Ectodermal cell (in vitro differentiated cells): ENCODE measurements around the gene FEZ2.
A peak's percentile ranks its signal among the peaks of the same experiment; 100 is the strongest.

Experiments
- H3K27ac ChIP-seq: 2 replicates; pipeline ENCODE4 v1.7.0; 2013; ENCODE audit warnings: mild to moderate bottlenecking, low read depth, low read length; ENCODE audit not compliant: insufficient read depth, poor library complexity, severe bottlenecking
- H3K27me3 ChIP-seq: 2 replicates; pipeline ENCODE4 v1.7.0; 2013; ENCODE audit warnings: mild to moderate bottlenecking, low read length; ENCODE audit not compliant: insufficient read depth, control insufficient read depth, poor library complexity, severe bottlenecking
- H3K36me3 ChIP-seq: one replicate; pipeline ENCODE4 v1.7.0; 2013; ENCODE audit warnings: low read length; ENCODE audit not compliant: control insufficient read depth, insufficient read depth
- H3K4me1 ChIP-seq: one replicate; pipeline ENCODE4 v1.7.0; 2013; ENCODE audit warnings: low read length; ENCODE audit not compliant: control insufficient read depth, insufficient read depth
- H3K4me3 ChIP-seq: 2 replicates; pipeline ENCODE4 v1.7.0; 2013; ENCODE audit warnings: low read depth, low read length, control low read depth; ENCODE audit not compliant: insufficient read depth
- H3K9me3 ChIP-seq: 2 replicates; pipeline ENCODE4 v1.7.0; 2013; ENCODE audit warnings: mild to moderate bottlenecking, low read length, moderate library complexity; ENCODE audit not compliant: control insufficient read depth
- WGBS, 2 experiments: methylation state at CpG; one replicate each; pipeline ENCODE4 v1.1.7; 2013; ENCODE audit warnings: missing lambda C conversion rate in 2 of 2; 5-methylcytosine and 5-hydroxymethylcytosine counted together

Gene FEZ2

GRCh38 chr2:36589230-36589630, 8.7 kb downstream of the FEZ2 start:
- WGBS, 2 experiments: 90 to 100% methylated on average over 2 of the region's 2 CpGs
- Histone ChIP-seq H3K9me3 (no peaks in the 10 kb centered on the region), H3K27me3 (no peaks in the 10 kb centered on the region), H3K27ac (no peak overlapping the region), H3K4me3 (no peak overlapping the region), H3K36me3 (peaks cover 2% of the 10 kb centered on the region), H3K4me1 (no peaks in the 10 kb centered on the region)

DNA sequence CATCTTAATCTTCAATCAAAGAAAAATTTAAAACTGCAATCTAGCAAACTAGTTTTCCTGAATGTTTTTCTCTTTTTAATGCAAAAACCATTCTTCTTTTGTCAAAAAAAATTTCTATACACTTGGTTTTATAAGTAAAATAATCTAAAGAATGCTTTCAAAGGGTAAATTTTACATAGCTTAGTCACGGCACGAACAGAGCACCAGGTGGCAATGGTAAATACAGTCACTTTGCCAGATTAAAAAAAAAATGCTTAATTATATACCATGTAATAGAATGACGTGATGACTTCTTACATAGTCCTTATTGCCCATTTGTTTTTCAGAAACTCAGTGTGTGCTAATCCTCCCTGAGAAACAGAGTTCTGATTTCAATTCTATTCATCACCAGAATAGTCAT, 10.4 kb downstream of the FEZ2 start:
- Histone ChIP-seq H3K27ac (no peak overlapping the region), H3K4me1 (no peaks in the 10 kb centered on the region), H3K27me3 (no peaks in the 10 kb centered on the region), H3K4me3 (no peak overlapping the region), H3K9me3 (no peaks in the 10 kb centered on the region), H3K36me3 (peaks cover 16% of the 10 kb centered on the region)
- 93 to 100% methylated on average over 1 to 2 of the region's 3 CpGs for WGBS, 2 experiments

DNA sequence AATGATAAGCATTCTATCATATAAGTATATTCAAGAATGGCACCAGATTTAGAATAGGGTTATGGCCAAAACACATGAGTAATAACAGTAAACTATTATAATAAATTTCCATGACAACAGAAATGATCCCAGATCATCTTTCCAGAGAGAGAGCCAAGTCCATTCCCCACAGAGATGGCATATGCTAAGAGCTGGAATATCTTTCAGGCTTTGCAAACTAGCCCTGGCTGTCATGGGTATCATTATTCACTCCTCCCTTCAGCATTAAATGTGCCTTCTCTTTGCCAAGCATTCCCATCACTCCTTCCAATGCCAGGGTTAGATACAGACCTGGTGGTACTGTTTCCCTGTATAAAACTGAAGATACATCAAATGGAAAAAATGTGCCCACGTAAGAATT, 10.9 kb downstream of the FEZ2 start:
- Histone ChIP-seq H3K27me3 (no peaks in the 10 kb centered on the region), H3K4me3 (no peak overlapping the region), H3K27ac (no peak overlapping the region), H3K4me1 (no peaks in the 10 kb centered on the region), H3K36me3 (peaks cover 17% of the 10 kb centered on the region), H3K9me3 (no peaks in the 10 kb centered on the region)
- WGBS, 2 experiments: 96 to 100% methylated on average over 1 of the region's 1 CpG

- Histone ChIP-seq H3K36me3 (peaks cover 17% of the 10 kb centered on the region), H3K27ac (no peak overlapping the region), H3K4me1 (no peaks in the 10 kb centered on the region), H3K9me3 (no peaks in the 10 kb centered on the region), H3K27me3 (no peaks in the 10 kb centered on the region), H3K4me3 (no peak overlapping the region)
- 95 to 99% methylated on average over 6 of the region's 6 CpGs for WGBS, 2 experiments
Measured at GRCh38 chr2:36586672-36587071, 11.3 kb downstream of the FEZ2 start.

- peaks cover 27% of the 10 kb centered on the region for H3K36me3 ChIP-seq
- no peaks in the 10 kb centered on the region for H3K27me3 ChIP-seq
Measured at GRCh38 chr2:36584148-36584794, 13.7 kb downstream of the FEZ2 start.

GRCh38 chr2:36582951-36583350, 15.0 kb downstream of the FEZ2 start:
- Histone ChIP-seq H3K4me1 (no peaks in the 10 kb centered on the region), H3K27ac (no peak overlapping the region), H3K27me3 (no peaks in the 10 kb centered on the region), H3K9me3 (no peaks in the 10 kb centered on the region), H3K36me3 (peaks cover 36% of the 10 kb centered on the region), H3K4me3 (no peak overlapping the region)
- 92% methylated on average over 3 of the region's 3 CpGs for WGBS, 2 experiments

More at GRCh38 chr2:36584148-36584794, 13.7 kb downstream of the FEZ2 start:
- Histone ChIP-seq H3K4me1 (no peaks in the 10 kb centered on the region), H3K27ac (peak overlapping the region; percentile 23), H3K9me3 (no peaks in the 10 kb centered on the region), H3K4me3 (no peak overlapping the region)
- WGBS, 2 experiments: 100% methylated on average over 1 of the region's 1 CpG

DNA sequence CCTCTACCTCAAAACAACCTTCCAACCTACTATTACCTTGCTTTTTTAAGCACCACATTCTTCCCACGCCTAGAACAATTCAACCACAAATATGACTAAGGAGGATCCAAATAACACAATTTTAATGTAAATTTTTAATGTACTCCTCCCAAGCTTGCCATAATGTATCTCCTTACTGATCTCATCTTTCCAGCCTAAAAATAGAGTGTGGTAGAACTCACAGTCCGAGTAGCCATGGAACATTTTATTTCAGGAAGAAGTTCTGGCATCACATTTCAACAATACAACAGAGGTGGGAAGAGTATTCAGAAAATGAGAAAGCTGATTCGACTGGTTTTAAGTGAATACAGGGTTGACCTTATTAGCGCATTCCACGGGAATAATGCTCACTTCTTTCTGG, 15.4 kb downstream of the FEZ2 start:
- peaks cover 41% of the 10 kb centered on the region for H3K36me3 ChIP-seq
- no peak overlapping the region for H3K27ac ChIP-seq
- no peaks in the 10 kb centered on the region for H3K9me3 ChIP-seq
- H3K27me3 ChIP-seq: no peaks in the 10 kb centered on the region
- H3K4me3 ChIP-seq: no peak overlapping the region
- 92 to 94% methylated on average over 5 of the region's 5 CpGs for WGBS, 2 experiments
- no peaks in the 10 kb centered on the region for H3K4me1 ChIP-seq

- Histone ChIP-seq H3K36me3 (peaks cover 46% of the 10 kb centered on the region), H3K27ac (no peak overlapping the region), H3K27me3 (no peaks in the 10 kb centered on the region), H3K9me3 (no peaks in the 10 kb centered on the region), H3K4me3 (no peak overlapping the region), H3K4me1 (no peaks in the 10 kb centered on the region)
Measured at GRCh38 chr2:36579297-36579664, 18.7 kb downstream of the FEZ2 start.

DNA sequence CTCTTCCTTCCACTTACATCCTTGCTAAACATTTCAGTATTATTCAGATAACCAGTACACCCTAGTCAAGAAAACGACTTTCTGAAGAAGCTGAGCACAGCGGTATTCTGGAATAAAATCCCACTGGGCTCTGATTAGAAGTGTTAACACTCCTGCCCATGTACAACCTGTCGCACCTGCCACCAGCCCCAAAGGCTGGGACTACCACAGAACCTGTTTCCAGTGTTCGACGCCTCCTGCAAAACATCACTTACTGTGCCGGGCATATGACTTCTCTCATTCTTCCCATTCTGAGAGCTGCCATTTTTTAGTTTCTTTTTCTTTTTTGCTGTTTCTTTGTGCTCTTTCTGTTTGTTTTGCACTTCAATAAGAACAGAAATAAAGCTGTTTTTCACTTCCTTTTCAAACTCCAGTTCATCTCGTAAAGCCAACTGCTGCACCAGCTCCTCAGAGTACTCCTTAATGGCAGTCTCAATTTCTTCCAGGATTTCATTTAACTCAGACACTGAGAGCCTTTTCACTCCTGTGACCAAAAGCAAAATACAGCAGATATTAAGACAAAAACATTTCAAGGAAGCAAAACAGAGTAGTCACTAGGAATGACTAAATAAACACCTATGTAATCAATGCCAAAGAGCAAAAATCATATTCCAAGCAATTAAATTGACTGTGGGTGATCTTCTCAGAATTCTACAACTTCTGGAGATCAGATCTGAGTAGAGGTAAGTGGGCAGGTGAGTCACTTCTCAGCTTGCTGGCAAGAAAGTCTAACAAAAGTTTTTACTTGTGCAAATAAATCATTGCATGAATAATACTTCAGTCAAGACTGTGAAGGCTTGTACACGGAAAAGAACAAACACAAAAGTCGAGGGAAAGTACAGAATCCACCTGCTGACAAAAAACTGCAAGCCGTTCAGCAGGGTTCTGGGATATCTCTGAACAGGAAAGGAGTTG, 19.3 kb downstream of the FEZ2 start:
- no peaks in the 10 kb centered on the region for H3K9me3 ChIP-seq
- H3K36me3 ChIP-seq: peaks cover 40% of the 10 kb centered on the region
- WGBS, 2 experiments: 92 to 95% methylated on average over 10 of the region's 10 CpGs
- H3K27ac ChIP-seq: no peak overlapping the region
- H3K4me3 ChIP-seq: no peak overlapping the region
- H3K27me3 ChIP-seq: no peaks in the 10 kb centered on the region
- no peaks in the 10 kb centered on the region for H3K4me1 ChIP-seq

GRCh38 chr2:36577884-36578283, 20.1 kb downstream of the FEZ2 start:
- WGBS, 2 experiments: 87 to 90% methylated on average over 2 of the region's 2 CpGs
- no peaks in the 10 kb centered on the region for H3K27me3 ChIP-seq
- H3K4me1 ChIP-seq: no peaks in the 10 kb centered on the region
- H3K9me3 ChIP-seq: no peaks in the 10 kb centered on the region
- H3K4me3 ChIP-seq: no peak overlapping the region
- H3K27ac ChIP-seq: no peak overlapping the region
- H3K36me3 ChIP-seq: peaks cover 38% of the 10 kb centered on the region
